ENCODE data around the gene TSPAN10. TPM values are rescaled to one million over a fixed set of nuclear protein-coding genes. Genes with fewer than 3 reads are reported as not detected.

Gene TSPAN10
- total RNA-seq, 3 donors from 2014 or later = 0.27 to 0.47 (median 0.41) TPM

GRCh38 chr17:81644976-81645952 lies 8.3 kb downstream of the TSPAN10 start:
- intact Hi-C loops (cut with DNase I, micrococcal nuclease) = no loop called here
- no peak for TF ChIP-seq CTCF (IDR thresholded peaks at IDR 0.05)
- Histone ChIP-seq H3K9me3 (no peaks in the 10 kb centered on the region), H3K4me3 (no peak overlapping the region), H3K36me3 (ENCODE audit: low read depth) (no peaks in the 10 kb centered on the region), H3K4me1 (ENCODE audit: low read depth) (no peaks in the 10 kb centered on the region)
- DNase-seq (no peak), ATAC-seq (no peak)

- Histone ChIP-seq H3K4me1 (ENCODE audit: low read depth) (no peaks in the 10 kb centered on the region), H3K9me3 (no peaks in the 10 kb centered on the region), H3K4me3 (no peak overlapping the region), H3K36me3 (ENCODE audit: low read depth) (no peaks in the 10 kb centered on the region)
- no peak for TF ChIP-seq CTCF (IDR thresholded peaks at IDR 0.05)
- DNase-seq = no peak
- no peak for ATAC-seq
- intact Hi-C loops (cut with DNase I, micrococcal nuclease) = no loop called here
Observed at GRCh38 chr17:81646869-81647600, 10.0 kb downstream of the TSPAN10 start.

- Histone ChIP-seq H3K4me3 (no peak overlapping the region), H3K36me3 (ENCODE audit: low read depth) (no peaks in the 10 kb centered on the region), H3K4me1 (ENCODE audit: low read depth) (no peaks in the 10 kb centered on the region), H3K9me3 (no peaks in the 10 kb centered on the region)
- TF ChIP-seq CTCF (IDR thresholded peaks at IDR 0.05) = no peak
- ATAC-seq (no peak), DNase-seq (no peak)
- intact Hi-C loops (cut with DNase I, micrococcal nuclease) = no loop called here
Observed at GRCh38 chr17:81647640-81648012, 10.6 kb downstream of the TSPAN10 start.

- DNase-seq = no peak
- no peaks in the 10 kb centered on the region for H3K36me3 ChIP-seq (ENCODE audit: low read depth)
- no peaks in the 10 kb centered on the region for H3K9me3 ChIP-seq
- intact Hi-C loops (cut with DNase I, micrococcal nuclease) = no loop called here
- H3K4me3 ChIP-seq = no peak overlapping the region
- no peak for ATAC-seq
- no peaks in the 10 kb centered on the region for H3K4me1 ChIP-seq (ENCODE audit: low read depth)
- no peak for TF ChIP-seq CTCF (IDR thresholded peaks at IDR 0.05)
Observed at GRCh38 chr17:81648013-81648706, 11.2 kb downstream of the TSPAN10 start.

- no peaks in the 10 kb centered on the region for H3K4me1 ChIP-seq (ENCODE audit: low read depth)
- no peak for TF ChIP-seq CTCF (IDR thresholded peaks at IDR 0.05)
- H3K9me3 ChIP-seq = no peaks in the 10 kb centered on the region
- ATAC-seq = no peak
- no peak overlapping the region for H3K4me3 ChIP-seq
- DNase-seq = no peak
- H3K36me3 ChIP-seq (ENCODE audit: low read depth) = no peaks in the 10 kb centered on the region
- intact Hi-C loops (cut with DNase I, micrococcal nuclease) = no loop called here
Observed at GRCh38 chr17:81648707-81649085, 11.7 kb downstream of the TSPAN10 start.
